K562 (cell line): ENCODE results near the gene KRTAP10-4. TPM values are rescaled to one million over a fixed set of nuclear protein-coding genes. Genes with fewer than 3 reads are reported as not detected.

ENCODE experiments used
- ATAC-seq: fragments of 200-7000 bp; cut with Tn5 transposase; 3 replicates; pipeline ENCODE4 v1.9.1; 2020; ENCODE audit warnings: moderate library complexity
- BruUV-seq: library from RNA; stranded (reverse); fragments of 400-500 nt; replicated peaks from 2 replicates; lab custom pipeline; 2021; lab: Mats Ljungman, UMichigan
- CTCF ChIA-PET: fragments of 300-600 bp; formaldehyde crosslinking; extraction: SDS; loops from one replicate; lab custom pipeline; 2021; ENCODE audit warnings: low intra/inter-chr PET ratio; lab: Yijun Ruan, JAX
- POLR2A ChIA-PET: fragments of 300-600, 350-650 bp; sonication (Branson Sonifier 250); formaldehyde crosslinking; extraction: SDS; loops from one replicate; lab custom pipeline; 2021; ENCODE audit warnings: antibody characterized with exemption, inconsistent platforms; lab: Yijun Ruan, JAX
- DNase-seq, 4 experiments: peaks; one replicate each; pipeline versions ENCODE4 v3.0.0 to v3.0.0-alpha.2; 2011 to 2018; ENCODE audit warnings: low spot score in 3 of 4, mixed read lengths in 3 of 4; ENCODE audit errors: extremely low read depth in 1 of 4
- FAIRE-seq: peaks from 2 replicates; lab custom pipeline; 2011; peaks lifted over from hg19 to GRCh38; lab: Jason Lieb, UNC
- H2AFZ ChIP-seq: 2 replicates; pipeline ENCODE4 v1.6.0; 2011; ENCODE audit warnings: low read depth, low read length, control low read depth, inconsistent platforms
- H3K27ac ChIP-seq: fragments of 200-600 bp; 3 replicates; pipeline ENCODE4 v1.8.0; 2011; ENCODE audit warnings: low read depth, mild to moderate bottlenecking, control low read depth, inconsistent platforms, low read length, moderate library complexity, mixed read lengths; ENCODE audit errors: extremely low read depth
- H3K27me3 ChIP-seq, 2 experiments: fragments of 300-600 bp in 1 of 2; 2 replicates in 1 of 2; 3 replicates in 1 of 2; pipeline versions ENCODE4 v1.6.0 to v1.8.0; 2011; ENCODE audit warnings: inconsistent platforms in 2 of 2, low read length in 2 of 2, mild to moderate bottlenecking in 1 of 2, mixed read lengths in 1 of 2, moderate library complexity in 1 of 2; ENCODE audit not compliant: control insufficient read depth in 2 of 2, insufficient read depth in 2 of 2
- H3K36me3 ChIP-seq: fragments of 300-600 bp; 3 replicates; pipeline ENCODE4 v1.8.0; 2011; ENCODE audit warnings: mild to moderate bottlenecking, low read length, inconsistent platforms; ENCODE audit not compliant: control insufficient read depth, insufficient read depth
- H3K4me1 ChIP-seq, 2 experiments: fragments of 200-600 bp in 1 of 2; replicated peaks in 1 of 2; 2 replicates in 1 of 2; 3 replicates in 1 of 2; pipeline versions ENCODE4 v1.5.1 to v1.8.0; 2011; ENCODE audit warnings: inconsistent platforms in 2 of 2, low read length in 2 of 2, mild to moderate bottlenecking in 1 of 2, mixed read lengths in 1 of 2, moderate library complexity in 1 of 2; ENCODE audit not compliant: control insufficient read depth in 2 of 2, insufficient read depth in 2 of 2
- H3K4me2 ChIP-seq: 2 replicates; pipeline ENCODE4 v1.6.1; 2011; ENCODE audit warnings: low read length, control low read depth, inconsistent platforms, mixed read lengths; ENCODE audit not compliant: insufficient read depth
- H3K4me3 ChIP-seq: fragments of 200-600 bp; sonication (generic), shearing (Covaris generic); 2 replicates; pipeline ENCODE4 v1.5.1; 2016; ENCODE audit warnings: control low read depth, inconsistent platforms
- H3K79me2 ChIP-seq: fragments of 200-600 bp; 3 replicates; pipeline ENCODE4 v1.8.0; 2011; ENCODE audit warnings: low read length, inconsistent platforms; ENCODE audit not compliant: control insufficient read depth, insufficient read depth
- H3K9ac ChIP-seq, 2 experiments: 2 replicates each; pipeline versions ENCODE4 v1.6.0 to v1.6.1; 2011; ENCODE audit warnings: low read depth in 2 of 2, low read length in 2 of 2, control low read depth in 1 of 2, inconsistent platforms in 1 of 2, mild to moderate bottlenecking in 1 of 2, mixed read lengths in 1 of 2; ENCODE audit not compliant: insufficient read depth in 1 of 2
- H3K9me1 ChIP-seq: one replicate; pipeline ENCODE4 v1.6.0; 2011; ENCODE audit warnings: inconsistent platforms, mild to moderate bottlenecking, low read length, moderate library complexity; ENCODE audit not compliant: control insufficient read depth, insufficient read depth
- H3K9me3 ChIP-seq: replicated peaks from 2 replicates; pipeline ENCODE4 v1.5.1; 2011; ENCODE audit warnings: low read depth, low read length, inconsistent platforms; ENCODE audit not compliant: control insufficient read depth, insufficient read depth
- H4K20me1 ChIP-seq: replicated peaks from 2 replicates; pipeline ENCODE4 v1.6.1; 2011; ENCODE audit warnings: low read length, inconsistent platforms, mixed read lengths; ENCODE audit not compliant: control insufficient read depth, insufficient read depth
- DIDO1 ChIP-seq: fragments of 450-650 bp; IDR thresholded peaks from 2 replicates; pipeline ENCODE4 v1.6.1; 2016; ENCODE audit warnings: low read depth, missing biosample characterization, missing genetic modification characterization
- GTF2E2 ChIP-seq: fragments of 200-800 bp; sonication (Bioruptor generic); IDR thresholded peaks from 2 replicates; pipeline ENCODE4 v1.6.1; 2016; ENCODE audit warnings: missing genetic modification characterization, missing compliant biosample characterization
- POLR2AphosphoS5 ChIP-seq: IDR thresholded peaks from 2 replicates; pipeline ENCODE4 v1.6.1; 2011; ENCODE audit warnings: mild to moderate bottlenecking, low read depth, low read length, moderate library complexity; ENCODE audit not compliant: control insufficient read depth, insufficient read depth
- TCF7 ChIP-seq: sonication (generic); IDR thresholded peaks from 2 replicates; pipeline ENCODE4 v1.6.1; 2016; ENCODE audit warnings: antibody characterized with exemption, borderline replicate concordance
- THRA ChIP-seq: fragments of 450-650 bp; IDR thresholded peaks from 2 replicates; pipeline ENCODE4 v1.6.1; 2017; ENCODE audit warnings: mild to moderate bottlenecking, moderate library complexity
- TRIM28 ChIP-seq: fragments of 450-650 bp; IDR thresholded peaks from 2 replicates; pipeline ENCODE4 v1.6.1; 2017
- ZNF174 ChIP-seq: fragments of 250-450 bp; sonication (Bioruptor Pico); IDR thresholded peaks from 2 replicates; pipeline ENCODE4 v1.4.0; 2020; ENCODE audit warnings: mild to moderate bottlenecking
- WGBS: fragments of 100-300 bp; shearing (Covaris generic); methylation state at CpG from one replicate; pipeline ENCODE4 v1.1.6; 2016; ENCODE audit warnings: low coverage, mixed read lengths; ENCODE audit not compliant: insufficient coverage; ENCODE audit errors: missing lambda C conversion rate; 5-methylcytosine and 5-hydroxymethylcytosine counted together
- in situ Hi-C: fragments of 300-500 bp; cut with MboI; formaldehyde crosslinking; loops from 4 replicates; pipeline ENCODE4 v1.15.0; 2018; ENCODE audit warnings: inconsistent platforms, mixed read lengths
- intact Hi-C: fragments of 100-400 bp; cut with micrococcal nuclease; formaldehyde crosslinking; loops from 2 replicates; pipeline ENCODE4 v1.14.2; 2022
- polyA plus RNA-seq, 8 experiments: library from polyadenylated mRNA; depleted of rRNA in 4 of 8; stranded (reverse) in 5 of 8; unstranded in 3 of 8; fragments of >200 nt; fragmentation: Nextera tagmentation in 2 of 8; fragmentation: Illumina TruSeq in 1 of 8; extraction: Ambion mirVana in 2 of 8; extraction: Trizol in 1 of 8; gene quantifications; 2 replicates each; pipeline versions ENCODE4 v1.2.1 to v1.2.3, GENCODE V29; 2011 to 2014; ENCODE audit warnings: inconsistent platforms in 1 of 8, missing spikeins in 1 of 8
- total RNA-seq, 7 experiments: library from RNA; depleted of rRNA in 6 of 7; stranded (reverse); fragments of >200 nt in 6 of 7; fragmentation: Illumina TruSeq in 2 of 7; extraction: Trizol in 2 of 7; gene quantifications; 2 replicates each; pipeline versions ENCODE4 v1.2.1 to v1.2.3, GENCODE V29; 2011 to 2021; ENCODE audit warnings: low replicate concordance in 1 of 7

KRTAP10-4 gene
- total and polyA plus RNA-seq, 9 of the 15 experiments (the other 6 are each of a cell fraction or from before 2014, with no cell fraction given): not detected

- TF ChIP-seq ZNF174 (no peak), GTF2E2 (tag) (no peak), POLR2AphosphoS5 (no peak), THRA (no peak), TRIM28 (no peak), TCF7 (no peak)
Observed at GRCh38 chr21:44614161-44614631, 40.7 kb downstream of the KRTAP10-4 start (continued).

- H3K36me3 ChIP-seq: no peaks in the 10 kb centered on the region
- no peak overlapping the region for H3K27ac ChIP-seq
- intact Hi-C loops: no loop called here
- peaks cover 0 to 10% of the 10 kb centered on the region in 2 experiments; a peak in 2 of 5 replicates for H3K4me1 ChIP-seq
- ATAC-seq (no peak), DNase-seq (no peak), FAIRE-seq (no peak)
- peaks cover 3% of the 10 kb centered on the region for H3K9me1 ChIP-seq
- no peaks in the 10 kb centered on the region; the same call in 1 of the 2 replicates for H3K9me3 ChIP-seq
- no peak overlapping the region for H2AFZ ChIP-seq
- H3K9ac ChIP-seq: no peak overlapping the region
- no peak overlapping the region for H3K4me2 ChIP-seq
- ChIA-PET CTCF (no interaction called here), POLR2A (interaction anchor here (0.6 to 0.8 kb wide), 2 partner anchors 11 to 232 kb away, joined by 3 read pairs; no protein-coding TSS in a partner anchor)
- no peak for TF ChIP-seq DIDO1 (tag)
- H3K79me2 ChIP-seq: no peaks in the 10 kb centered on the region
- under 1% methylated on average over 28 of the region's 28 CpGs for WGBS
- no peaks in the 10 kb centered on the region for H4K20me1 ChIP-seq
- in situ Hi-C loops: no loop called here
- no peak overlapping the region for H3K4me3 ChIP-seq
- H3K27me3 ChIP-seq: peaks cover 14 to 44% of the 10 kb centered on the region in 2 experiments; a peak in 4 of 5 replicates
- no TSS peak for BruUV-seq
Observed at GRCh38 chr21:44614961-44615391, 41.4 kb downstream of the KRTAP10-4 start.
